PC-3 (cell line): Measurements from ENCODE around the gene MAGI1. TPM values are rescaled to one million over a fixed set of nuclear protein-coding genes. Genes with fewer than 3 reads are reported as not detected.
A peak's percentile ranks its signal among the peaks of the same experiment; 100 is the strongest.

Source experiments
- ATAC-seq: fragments of 200-7000 bp; cut with Tn5 transposase; 2 replicates; pipeline ENCODE4 v1.9.1; 2020; ENCODE audit warnings: mild to moderate bottlenecking, moderate library complexity
- BruUV-seq: library from RNA; stranded (reverse); fragments of 400-500 nt; replicated peaks from 2 replicates; lab custom pipeline; 2021; lab: Mats Ljungman, UMichigan
- CTCF ChIA-PET: fragments of 300-600 bp; sonication (Branson Sonifier 250); formaldehyde crosslinking; loops from one replicate; lab custom pipeline; 2022; ENCODE audit warnings: antibody characterized with exemption; lab: Charles Lee
- POLR2A ChIA-PET: fragments of 300-600 bp; sonication (Branson Sonifier 250); formaldehyde crosslinking; loops from one replicate; lab custom pipeline; 2022; ENCODE audit warnings: antibody characterized with exemption; ENCODE audit not compliant: unreplicated experiment; lab: Charles Lee
- DNase-seq: peaks from one replicate; pipeline ENCODE4 v3.0.0-alpha.2; 2015
- H2AFZ ChIP-seq: fragments of 300-600 bp; sonication (generic); 2 replicates; pipeline ENCODE4 v1.6.0; 2016; ENCODE audit warnings: antibody characterized with exemption, low read length
- H3F3A ChIP-seq: fragments of 300-600 bp; sonication (generic); one replicate; pipeline ENCODE4 v1.6.0; 2017; ENCODE audit warnings: antibody characterized with exemption, low read length, control low read depth, mild to moderate bottlenecking; ENCODE audit not compliant: unreplicated experiment
- H3K27ac ChIP-seq: fragments of 300-600 bp; sonication (generic); 2 replicates; pipeline ENCODE4 v1.5.1; 2016; ENCODE audit warnings: mild to moderate bottlenecking, low read length
- H3K27me3 ChIP-seq: fragments of 300-600 bp; sonication (generic); 2 replicates; pipeline ENCODE4 v1.6.1; 2016; ENCODE audit warnings: low read length, mixed read lengths
- H3K36me3 ChIP-seq: fragments of 300-600 bp; sonication (generic); 2 replicates; pipeline ENCODE4 v1.6.1; 2016; ENCODE audit warnings: low read depth, mixed run types, low read length, mixed read lengths
- H3K4me1 ChIP-seq: fragments of 300-600 bp; sonication (generic); 2 replicates; pipeline ENCODE4 v1.5.1; 2016; ENCODE audit warnings: low read length; ENCODE audit not compliant: insufficient read depth
- H3K4me2 ChIP-seq: fragments of 300-600 bp; sonication (generic); 2 replicates; pipeline ENCODE4 v1.6.0; 2016; ENCODE audit warnings: low read length
- H3K4me3 ChIP-seq: fragments of 300-600 bp; sonication (generic); 2 replicates; pipeline ENCODE4 v1.5.1; 2016; ENCODE audit warnings: mild to moderate bottlenecking, low read length, mixed read lengths
- H3K79me2 ChIP-seq: fragments of 300-600 bp; sonication (generic); 2 replicates; pipeline ENCODE4 v1.6.1; 2017; ENCODE audit warnings: low read length, mixed read lengths
- H3K9ac ChIP-seq: fragments of 300-600 bp; sonication (generic); 2 replicates; pipeline ENCODE4 v1.6.0; 2016; ENCODE audit warnings: mild to moderate bottlenecking, low read length
- H3K9me2 ChIP-seq: fragments of 300-600 bp; sonication (generic); replicated peaks from 2 replicates; pipeline ENCODE4 v1.6.1; 2016; ENCODE audit warnings: mixed run types, low read length, mixed read lengths
- H3K9me3 ChIP-seq: fragments of 300-600 bp; sonication (generic); 2 replicates; pipeline ENCODE4 v1.6.1; 2016; ENCODE audit warnings: low read length, mixed read lengths
- H4K20me1 ChIP-seq: fragments of 300-600 bp; sonication (generic); 2 replicates; pipeline ENCODE4 v1.6.1; 2016; ENCODE audit warnings: low read length, mixed read lengths
- EZH2 ChIP-seq: fragments of 300-600 bp; sonication (generic); IDR thresholded peaks from one replicate; pipeline ENCODE4 v1.6.1; 2017; ENCODE audit warnings: antibody characterized with exemption, mild to moderate bottlenecking, low read length; ENCODE audit not compliant: unreplicated experiment
- EZH2phosphoT487 ChIP-seq: fragments of 300-600 bp; sonication (generic); IDR thresholded peaks from 2 replicates; pipeline ENCODE4 v1.6.1; 2018; ENCODE audit warnings: mild to moderate bottlenecking, antibody characterized with exemption, low read length, borderline replicate concordance
- intact Hi-C: fragments of 100-400 bp; cut with micrococcal nuclease; formaldehyde crosslinking; loops from 2 replicates; pipeline ENCODE4 v1.9.0; 2023
- total RNA-seq: library from RNA; depleted of rRNA; stranded (reverse); fragments of >200 nt; gene quantifications from 2 replicates; pipeline ENCODE4 v1.2.3, GENCODE V29; 2014
- TF ChIP-seq, protein P1 (sequence below): fragments of 300-600 bp; sonication (generic); conservative IDR thresholded peaks from 2 replicates; pipeline ENCODE4 v1.5.1; 2017; ENCODE audit warnings: antibody characterized with exemption, low read depth, mild to moderate bottlenecking, low read length

Gene MAGI1
- total RNA-seq, 1 experiment from 2014 or later = 8.9 TPM

DNA sequence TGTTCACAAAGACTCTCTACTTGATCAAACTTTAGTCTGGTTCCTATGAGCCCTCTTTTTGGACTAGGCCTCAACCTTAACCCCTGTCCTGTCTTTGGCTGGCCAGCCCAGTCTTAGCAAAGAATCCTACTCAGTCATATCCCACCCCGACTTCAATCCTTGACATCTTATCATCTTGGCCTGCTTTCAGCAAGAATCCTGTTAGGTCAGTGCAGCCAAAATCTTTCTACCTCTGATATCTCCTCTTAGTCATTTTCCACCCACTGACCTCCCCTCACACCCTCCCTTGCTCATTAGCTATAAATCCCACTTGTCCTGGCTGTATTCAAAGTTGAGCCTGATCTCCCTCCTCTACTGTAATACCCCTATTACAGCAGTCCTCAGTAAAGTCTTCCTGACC lies 286.1 kb downstream of the MAGI1 start:
- Histone ChIP-seq H3K9ac (no peak overlapping the region), H3K79me2 (no peaks in the 10 kb centered on the region), H2AFZ (no peak overlapping the region), H3K27me3 (no peaks in the 10 kb centered on the region), H3K4me1 (no peaks in the 10 kb centered on the region), H3K27ac (no peak overlapping the region), H3K9me3 (no peaks in the 10 kb centered on the region), H3K9me2 (no peaks in the 10 kb centered on the region), H4K20me1 (no peaks in the 10 kb centered on the region), H3K36me3 (no peaks in the 10 kb centered on the region), H3F3A (no peaks in the 10 kb centered on the region), H3K4me3 (no peak overlapping the region), H3K4me2 (no peak overlapping the region)
- TF ChIP-seq EZH2 (no peak), EZH2phosphoT487 (no peak)
- TF ChIP-seq, protein P1, sequence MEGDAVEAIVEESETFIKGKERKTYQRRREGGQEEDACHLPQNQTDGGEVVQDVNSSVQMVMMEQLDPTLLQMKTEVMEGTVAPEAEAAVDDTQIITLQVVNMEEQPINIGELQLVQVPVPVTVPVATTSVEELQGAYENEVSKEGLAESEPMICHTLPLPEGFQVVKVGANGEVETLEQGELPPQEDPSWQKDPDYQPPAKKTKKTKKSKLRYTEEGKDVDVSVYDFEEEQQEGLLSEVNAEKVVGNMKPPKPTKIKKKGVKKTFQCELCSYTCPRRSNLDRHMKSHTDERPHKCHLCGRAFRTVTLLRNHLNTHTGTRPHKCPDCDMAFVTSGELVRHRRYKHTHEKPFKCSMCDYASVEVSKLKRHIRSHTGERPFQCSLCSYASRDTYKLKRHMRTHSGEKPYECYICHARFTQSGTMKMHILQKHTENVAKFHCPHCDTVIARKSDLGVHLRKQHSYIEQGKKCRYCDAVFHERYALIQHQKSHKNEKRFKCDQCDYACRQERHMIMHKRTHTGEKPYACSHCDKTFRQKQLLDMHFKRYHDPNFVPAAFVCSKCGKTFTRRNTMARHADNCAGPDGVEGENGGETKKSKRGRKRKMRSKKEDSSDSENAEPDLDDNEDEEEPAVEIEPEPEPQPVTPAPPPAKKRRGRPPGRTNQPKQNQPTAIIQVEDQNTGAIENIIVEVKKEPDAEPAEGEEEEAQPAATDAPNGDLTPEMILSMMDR = no peak
- ATAC-seq (no peak), DNase-seq (no peak)
- ChIA-PET POLR2A (no interaction called here), CTCF (no interaction called here)
- no TSS peak for BruUV-seq
- intact Hi-C loops = no loop called here

DNA sequence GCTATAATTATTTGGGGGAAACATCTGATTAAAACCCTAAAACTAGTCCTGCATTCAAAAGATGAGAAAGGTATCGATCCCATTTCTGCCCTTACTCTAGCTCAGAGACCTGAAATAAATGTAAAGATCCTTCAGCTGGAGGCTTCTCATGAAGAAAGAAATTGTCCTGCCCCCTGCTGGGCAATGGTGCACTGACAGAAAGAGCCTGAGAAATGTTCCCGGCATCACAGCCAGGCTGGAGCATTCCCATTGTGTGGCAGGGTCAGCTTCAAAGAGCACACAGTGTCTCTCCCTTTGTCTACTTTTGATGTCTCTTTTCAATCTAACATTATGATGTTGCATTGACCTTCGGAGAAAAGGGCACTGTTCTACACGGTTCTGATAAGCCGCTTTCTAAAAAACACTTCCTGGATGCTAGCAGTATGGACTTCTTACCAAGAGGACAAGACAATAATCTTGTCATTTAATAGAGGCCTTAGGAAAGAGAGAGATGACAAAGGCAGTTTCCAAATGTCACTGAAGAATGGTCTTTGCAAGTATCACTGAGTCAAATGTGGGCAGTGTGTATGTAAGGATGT lies 287.5 kb downstream of the MAGI1 start:
- no TSS peak for BruUV-seq
- POLR2A ChIA-PET = no interaction called here
- no peaks in the 10 kb centered on the region for H3K27me3 ChIP-seq

DNA sequence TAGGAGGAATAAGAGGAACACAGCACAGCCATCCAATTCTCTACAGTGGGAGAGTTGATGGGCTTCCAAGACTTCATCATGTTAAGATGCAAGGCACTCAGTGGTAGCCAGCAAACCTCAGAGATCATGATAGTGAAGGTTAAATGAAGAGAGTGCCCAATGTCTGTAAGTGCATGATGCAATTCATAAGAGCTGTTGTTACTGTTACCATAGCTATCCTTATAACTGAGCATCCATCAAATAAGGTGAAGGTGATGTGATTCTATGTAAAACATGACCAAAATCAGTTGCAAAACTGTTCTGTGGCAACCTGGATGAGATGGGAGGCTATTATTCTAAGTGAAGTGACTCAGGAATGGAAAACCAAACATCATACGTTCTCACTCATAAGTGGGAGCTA lies 289.7 kb downstream of the MAGI1 start:
- no peaks in the 10 kb centered on the region for H3F3A ChIP-seq
- no peak overlapping the region for H3K27ac ChIP-seq
- no peaks in the 10 kb centered on the region for H4K20me1 ChIP-seq
- H3K27me3 ChIP-seq = no peaks in the 10 kb centered on the region
- no peak overlapping the region for H3K4me2 ChIP-seq
- no TSS peak for BruUV-seq
- ChIA-PET POLR2A (no interaction called here), CTCF (no interaction called here)
- no peak overlapping the region for H2AFZ ChIP-seq
- DNase-seq (no peak), ATAC-seq (no peak)
- no peak for TF ChIP-seq EZH2phosphoT487
- TF ChIP-seq, protein P1 = no peak
- no peak for TF ChIP-seq EZH2
- intact Hi-C loops = no loop called here
- no peaks in the 10 kb centered on the region for H3K4me1 ChIP-seq
- H3K36me3 ChIP-seq = no peaks in the 10 kb centered on the region
- no peaks in the 10 kb centered on the region for H3K9me3 ChIP-seq
- H3K9ac ChIP-seq = no peak overlapping the region
- no peaks in the 10 kb centered on the region for H3K9me2 ChIP-seq
- H3K79me2 ChIP-seq = no peaks in the 10 kb centered on the region
- H3K4me3 ChIP-seq = no peak overlapping the region

More for the DNA sequence above, 287.5 kb downstream of the MAGI1 start:
- intact Hi-C loops = no loop called here
- Histone ChIP-seq H3K4me2 (no peak overlapping the region), H3K79me2 (no peaks in the 10 kb centered on the region), H3K9ac (no peak overlapping the region), H3K36me3 (no peaks in the 10 kb centered on the region), H3K9me2 (no peaks in the 10 kb centered on the region), H3K4me3 (no peak overlapping the region), H3F3A (no peaks in the 10 kb centered on the region), H2AFZ (no peak overlapping the region), H3K4me1 (no peaks in the 10 kb centered on the region), H4K20me1 (no peaks in the 10 kb centered on the region), H3K9me3 (no peaks in the 10 kb centered on the region), H3K27ac (no peak overlapping the region)
- CTCF ChIA-PET = interaction anchor here (0.6 to 1.0 kb wide), 2 partner anchors 293 to 312 kb away, joined by 3 to 7 read pairs; no protein-coding TSS in a partner anchor
- DNase-seq = peak; percentile 40
- ATAC-seq = peak; percentile 49; the same call in 1 of the 2 replicates
- TF ChIP-seq, protein P1 = peak; percentile 59
- no peak for TF ChIP-seq EZH2
